H1 (cell line): ENCODE data around the gene ETFB. TPM values are rescaled to one million over a fixed set of nuclear protein-coding genes. Genes with fewer than 3 reads are reported as not detected.

Source experiments
- CREB1 ChIP-seq: IDR thresholded peaks from 2 replicates; pipeline ENCODE4 v1.6.1; 2012; ENCODE audit warnings: inconsistent platforms
- KDM1A ChIP-seq: fragments of 200-600, 300-600 bp; sonication (generic); IDR thresholded peaks from 2 replicates; pipeline ENCODE4 v1.7.1; 2016; ENCODE audit warnings: mild to moderate bottlenecking, low read length, borderline replicate concordance
- PHF8 ChIP-seq: fragments of 200-600 bp; sonication (generic); conservative IDR thresholded peaks from 2 replicates; pipeline ENCODE4 v1.7.1; 2012; ENCODE audit warnings: low read depth, mild to moderate bottlenecking, inconsistent platforms, low read length, moderate library complexity
- RAD21 ChIP-seq, 2 experiments: IDR thresholded peaks in 1 of 2; conservative IDR thresholded peaks in 1 of 2; 2 replicates each; pipeline ENCODE4 v1.6.1; 2011; ENCODE audit warnings: low read depth in 2 of 2, low read length in 2 of 2, improper control_type of control experiment in 1 of 2, inconsistent platforms in 1 of 2, mild to moderate bottlenecking in 1 of 2, moderate library complexity in 1 of 2
- SP2 ChIP-seq: IDR thresholded peaks from 2 replicates; pipeline ENCODE4 v1.6.1; 2012; ENCODE audit warnings: mild to moderate bottlenecking, low read length, inconsistent platforms
- YY1 ChIP-seq: IDR thresholded peaks from 2 replicates; pipeline ENCODE4 v1.6.1; 2011; ENCODE audit warnings: low read depth, mild to moderate bottlenecking, low read length
- polyA plus RNA-seq, 7 experiments: library from polyadenylated mRNA; depleted of rRNA in 3 of 7; stranded (reverse) in 5 of 7; unstranded in 2 of 7; fragments of >200 nt in 5 of 7; fragments of 200-250 nt in 2 of 7; gene quantifications; 1 replicate in 5 of 7; 2 replicates in 1 of 7; 4 replicates in 1 of 7; pipeline versions ENCODE4 v1.2.1 to v1.2.3, GENCODE V29; 2011 to 2013; ENCODE audit warnings: missing spikeins in 2 of 7, mixed read lengths in 2 of 7
- total RNA-seq: library from RNA; stranded (reverse); fragmentation: NEBNext Ultra II Directional; extraction: Animal tissue kit (Norgen Biotek cat#: 25700); gene quantifications from 2 replicates; pipeline ENCODE4 v1.2.1, GENCODE V29; 2021
- TF ChIP-seq, protein P1 (sequence below): fragments of 300-600 bp; sonication (generic); IDR thresholded peaks from 2 replicates; pipeline ENCODE4 v1.7.1; 2012; ENCODE audit warnings: low read length, moderate library complexity, mild to moderate bottlenecking, inconsistent platforms; ENCODE audit not compliant: insufficient replicate concordance
- TF ChIP-seq, protein P2 (sequence below): IDR thresholded peaks from 2 replicates; pipeline ENCODE4 v1.6.1; 2011; ENCODE audit warnings: low read depth, mild to moderate bottlenecking, low read length; ENCODE audit not compliant: insufficient read depth

ETFB gene
- total and polyA plus RNA-seq, 2 of the 8 experiments (the other 6 are each of a cell fraction or from before 2014, with no cell fraction given) = 40.0 to 66.5 TPM

DNA sequence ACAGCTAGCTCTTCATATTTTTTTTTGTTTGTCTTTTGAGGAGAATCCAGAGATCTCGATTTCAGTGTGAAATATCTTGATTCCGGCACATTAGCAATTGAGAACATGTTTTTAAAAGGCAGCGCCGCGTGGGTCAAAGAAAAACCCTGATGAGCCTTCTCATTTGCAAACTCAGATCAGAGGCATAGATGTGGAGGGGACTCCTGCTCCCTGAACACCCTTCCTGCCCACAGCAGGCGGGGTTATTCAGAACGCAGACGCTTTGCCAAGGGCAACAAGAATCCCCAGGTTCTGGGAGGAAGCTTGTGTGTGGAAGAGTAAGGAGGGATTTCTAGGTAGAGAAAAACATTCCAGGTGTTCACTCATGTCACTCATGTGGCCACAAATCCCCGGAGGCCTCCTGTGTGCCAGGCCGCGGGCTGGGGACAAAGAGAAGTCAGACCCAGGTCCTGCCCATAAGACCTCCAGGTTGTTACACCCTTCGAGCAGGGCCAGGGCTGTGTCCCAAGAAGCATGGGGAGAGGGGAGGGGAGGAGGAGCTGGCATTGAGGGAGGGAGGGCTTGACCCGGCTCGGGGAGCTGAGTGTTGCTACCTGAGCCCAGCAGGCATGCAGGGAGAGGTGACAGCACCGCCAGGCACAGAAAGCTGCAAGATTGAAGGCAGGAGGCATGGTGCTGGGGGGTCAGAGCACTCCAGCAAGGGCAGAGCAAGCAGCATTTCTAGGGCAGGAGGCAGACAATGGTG lies 70.6 kb downstream of the ETFB start (continued):
- TF ChIP-seq, protein P1, sequence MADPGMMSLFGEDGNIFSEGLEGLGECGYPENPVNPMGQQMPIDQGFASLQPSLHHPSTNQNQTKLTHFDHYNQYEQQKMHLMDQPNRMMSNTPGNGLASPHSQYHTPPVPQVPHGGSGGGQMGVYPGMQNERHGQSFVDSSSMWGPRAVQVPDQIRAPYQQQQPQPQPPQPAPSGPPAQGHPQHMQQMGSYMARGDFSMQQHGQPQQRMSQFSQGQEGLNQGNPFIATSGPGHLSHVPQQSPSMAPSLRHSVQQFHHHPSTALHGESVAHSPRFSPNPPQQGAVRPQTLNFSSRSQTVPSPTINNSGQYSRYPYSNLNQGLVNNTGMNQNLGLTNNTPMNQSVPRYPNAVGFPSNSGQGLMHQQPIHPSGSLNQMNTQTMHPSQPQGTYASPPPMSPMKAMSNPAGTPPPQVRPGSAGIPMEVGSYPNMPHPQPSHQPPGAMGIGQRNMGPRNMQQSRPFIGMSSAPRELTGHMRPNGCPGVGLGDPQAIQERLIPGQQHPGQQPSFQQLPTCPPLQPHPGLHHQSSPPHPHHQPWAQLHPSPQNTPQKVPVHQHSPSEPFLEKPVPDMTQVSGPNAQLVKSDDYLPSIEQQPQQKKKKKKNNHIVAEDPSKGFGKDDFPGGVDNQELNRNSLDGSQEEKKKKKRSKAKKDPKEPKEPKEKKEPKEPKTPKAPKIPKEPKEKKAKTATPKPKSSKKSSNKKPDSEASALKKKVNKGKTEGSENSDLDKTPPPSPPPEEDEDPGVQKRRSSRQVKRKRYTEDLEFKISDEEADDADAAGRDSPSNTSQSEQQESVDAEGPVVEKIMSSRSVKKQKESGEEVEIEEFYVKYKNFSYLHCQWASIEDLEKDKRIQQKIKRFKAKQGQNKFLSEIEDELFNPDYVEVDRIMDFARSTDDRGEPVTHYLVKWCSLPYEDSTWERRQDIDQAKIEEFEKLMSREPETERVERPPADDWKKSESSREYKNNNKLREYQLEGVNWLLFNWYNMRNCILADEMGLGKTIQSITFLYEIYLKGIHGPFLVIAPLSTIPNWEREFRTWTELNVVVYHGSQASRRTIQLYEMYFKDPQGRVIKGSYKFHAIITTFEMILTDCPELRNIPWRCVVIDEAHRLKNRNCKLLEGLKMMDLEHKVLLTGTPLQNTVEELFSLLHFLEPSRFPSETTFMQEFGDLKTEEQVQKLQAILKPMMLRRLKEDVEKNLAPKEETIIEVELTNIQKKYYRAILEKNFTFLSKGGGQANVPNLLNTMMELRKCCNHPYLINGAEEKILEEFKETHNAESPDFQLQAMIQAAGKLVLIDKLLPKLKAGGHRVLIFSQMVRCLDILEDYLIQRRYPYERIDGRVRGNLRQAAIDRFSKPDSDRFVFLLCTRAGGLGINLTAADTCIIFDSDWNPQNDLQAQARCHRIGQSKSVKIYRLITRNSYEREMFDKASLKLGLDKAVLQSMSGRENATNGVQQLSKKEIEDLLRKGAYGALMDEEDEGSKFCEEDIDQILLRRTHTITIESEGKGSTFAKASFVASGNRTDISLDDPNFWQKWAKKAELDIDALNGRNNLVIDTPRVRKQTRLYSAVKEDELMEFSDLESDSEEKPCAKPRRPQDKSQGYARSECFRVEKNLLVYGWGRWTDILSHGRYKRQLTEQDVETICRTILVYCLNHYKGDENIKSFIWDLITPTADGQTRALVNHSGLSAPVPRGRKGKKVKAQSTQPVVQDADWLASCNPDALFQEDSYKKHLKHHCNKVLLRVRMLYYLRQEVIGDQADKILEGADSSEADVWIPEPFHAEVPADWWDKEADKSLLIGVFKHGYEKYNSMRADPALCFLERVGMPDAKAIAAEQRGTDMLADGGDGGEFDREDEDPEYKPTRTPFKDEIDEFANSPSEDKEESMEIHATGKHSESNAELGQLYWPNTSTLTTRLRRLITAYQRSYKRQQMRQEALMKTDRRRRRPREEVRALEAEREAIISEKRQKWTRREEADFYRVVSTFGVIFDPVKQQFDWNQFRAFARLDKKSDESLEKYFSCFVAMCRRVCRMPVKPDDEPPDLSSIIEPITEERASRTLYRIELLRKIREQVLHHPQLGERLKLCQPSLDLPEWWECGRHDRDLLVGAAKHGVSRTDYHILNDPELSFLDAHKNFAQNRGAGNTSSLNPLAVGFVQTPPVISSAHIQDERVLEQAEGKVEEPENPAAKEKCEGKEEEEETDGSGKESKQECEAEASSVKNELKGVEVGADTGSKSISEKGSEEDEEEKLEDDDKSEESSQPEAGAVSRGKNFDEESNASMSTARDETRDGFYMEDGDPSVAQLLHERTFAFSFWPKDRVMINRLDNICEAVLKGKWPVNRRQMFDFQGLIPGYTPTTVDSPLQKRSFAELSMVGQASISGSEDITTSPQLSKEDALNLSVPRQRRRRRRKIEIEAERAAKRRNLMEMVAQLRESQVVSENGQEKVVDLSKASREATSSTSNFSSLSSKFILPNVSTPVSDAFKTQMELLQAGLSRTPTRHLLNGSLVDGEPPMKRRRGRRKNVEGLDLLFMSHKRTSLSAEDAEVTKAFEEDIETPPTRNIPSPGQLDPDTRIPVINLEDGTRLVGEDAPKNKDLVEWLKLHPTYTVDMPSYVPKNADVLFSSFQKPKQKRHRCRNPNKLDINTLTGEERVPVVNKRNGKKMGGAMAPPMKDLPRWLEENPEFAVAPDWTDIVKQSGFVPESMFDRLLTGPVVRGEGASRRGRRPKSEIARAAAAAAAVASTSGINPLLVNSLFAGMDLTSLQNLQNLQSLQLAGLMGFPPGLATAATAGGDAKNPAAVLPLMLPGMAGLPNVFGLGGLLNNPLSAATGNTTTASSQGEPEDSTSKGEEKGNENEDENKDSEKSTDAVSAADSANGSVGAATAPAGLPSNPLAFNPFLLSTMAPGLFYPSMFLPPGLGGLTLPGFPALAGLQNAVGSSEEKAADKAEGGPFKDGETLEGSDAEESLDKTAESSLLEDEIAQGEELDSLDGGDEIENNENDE = no peak
- no peak for TF ChIP-seq PHF8
- no peak for TF ChIP-seq KDM1A
- TF ChIP-seq CREB1 = no peak
- no peak for TF ChIP-seq SP2
- TF ChIP-seq, protein P2, sequence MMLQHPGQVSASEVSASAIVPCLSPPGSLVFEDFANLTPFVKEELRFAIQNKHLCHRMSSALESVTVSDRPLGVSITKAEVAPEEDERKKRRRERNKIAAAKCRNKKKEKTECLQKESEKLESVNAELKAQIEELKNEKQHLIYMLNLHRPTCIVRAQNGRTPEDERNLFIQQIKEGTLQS = no peak
- no peak for TF ChIP-seq YY1
- TF ChIP-seq RAD21 (IDR thresholded peaks at IDR 0.05 in 1 of 2, conservative IDR thresholded peaks at IDR 0.05 in 1 of 2; ENCODE audit: low read depth in 2 of 2, low read length in 2 of 2) = no peak
